Measurements from ENCODE around the gene WDR20. TPM values are rescaled to one million over a fixed set of nuclear protein-coding genes. Genes with fewer than 3 reads are reported as not detected.

The WDR20 gene
- total and polyA plus RNA-seq, 2 donors (not counting 3 experiments of a cell fraction or from before 2014, with no cell fraction given): 12.2 to 22.4 TPM

- no TSS peak for BruUV-seq (replicated peaks)
- no peaks in the 10 kb centered on the region for H3K9me1 ChIP-seq (replicated peaks; ENCODE audit: control insufficient read depth, extremely low read depth, insufficient read depth, low read length)
- no peaks in the 10 kb centered on the region for H4K20me1 ChIP-seq (replicated peaks; ENCODE audit: control insufficient read depth, extremely low read depth, insufficient read depth, low read length)
- no peaks in the 10 kb centered on the region for H3K36me3 ChIP-seq (ENCODE audit: control insufficient read depth in 2 of 2, extremely low read depth in 1 of 2, insufficient read depth in 2 of 2, low read length in 2 of 2)
- H3K27ac ChIP-seq (ENCODE audit: insufficient read depth, low read depth, low read length): no peak overlapping the region
- peaks cover 4% of the 10 kb centered on the region for H3K4me1 ChIP-seq (ENCODE audit: control insufficient read depth, extremely low read depth, insufficient read depth, low read length)
- ChIA-PET POLR2A (no interaction called here), CTCF (interaction anchor here (1.1 kb wide), 1 partner anchor 12 kb away, joined by 3 read pairs; no protein-coding TSS in a partner anchor)
- DNase-seq (ENCODE audit: low read depth, low spot score): no peak
- H3K4me3 ChIP-seq (replicated peaks in 1 of 3; ENCODE audit: insufficient read depth in 1 of 3, low read depth in 1 of 3, low read length in 3 of 3): no peak overlapping the region
- no peaks in the 10 kb centered on the region for H3K79me2 ChIP-seq (ENCODE audit: control insufficient read depth, insufficient read depth, low read length)
- H3K9me3 ChIP-seq (replicated peaks; ENCODE audit: control insufficient read depth, insufficient read depth, low read length): no peaks in the 10 kb centered on the region
- no peaks in the 10 kb centered on the region for H3K27me3 ChIP-seq (ENCODE audit: control insufficient read depth in 2 of 2, insufficient read depth in 2 of 2, low read length in 2 of 2)
- dilution Hi-C loops (cut with MboI; ENCODE audit: extremely low pct_ligation_motif_present, low sequenced_read_pairs) (no loop called here), intact Hi-C loops (cut with micrococcal nuclease) (no loop called here)
- H2AFZ ChIP-seq (ENCODE audit: low read depth, low read length): no peak overlapping the region
- TF ChIP-seq GATA2 (IDR thresholded peaks at IDR 0.05; ENCODE audit: insufficient read depth, insufficient read length, low read depth, low read length) (no peak), JUN (IDR thresholded peaks at IDR 0.05; ENCODE audit: borderline replicate concordance, insufficient read depth, insufficient read length, low read depth) (no peak), POLR2A (IDR thresholded peaks at IDR 0.05; ENCODE audit: low read depth, low read length) (no peak), POLR2AphosphoS5 (IDR thresholded peaks at IDR 0.05; ENCODE audit: insufficient read depth, low read depth, low read length) (no peak), FOS (IDR thresholded peaks at IDR 0.05; ENCODE audit: borderline replicate concordance, insufficient read depth, low read length) (no peak), MYC (IDR thresholded peaks at IDR 0.05; ENCODE audit: low read depth, low read length) (no peak), MAX (IDR thresholded peaks at IDR 0.05; ENCODE audit: insufficient read depth, insufficient read length) (no peak), EZH2 (IDR thresholded peaks at IDR 0.05; ENCODE audit: borderline replicate concordance, low read depth, low read length, severe bottlenecking) (no peak)
- TF ChIP-seq, protein P1, sequence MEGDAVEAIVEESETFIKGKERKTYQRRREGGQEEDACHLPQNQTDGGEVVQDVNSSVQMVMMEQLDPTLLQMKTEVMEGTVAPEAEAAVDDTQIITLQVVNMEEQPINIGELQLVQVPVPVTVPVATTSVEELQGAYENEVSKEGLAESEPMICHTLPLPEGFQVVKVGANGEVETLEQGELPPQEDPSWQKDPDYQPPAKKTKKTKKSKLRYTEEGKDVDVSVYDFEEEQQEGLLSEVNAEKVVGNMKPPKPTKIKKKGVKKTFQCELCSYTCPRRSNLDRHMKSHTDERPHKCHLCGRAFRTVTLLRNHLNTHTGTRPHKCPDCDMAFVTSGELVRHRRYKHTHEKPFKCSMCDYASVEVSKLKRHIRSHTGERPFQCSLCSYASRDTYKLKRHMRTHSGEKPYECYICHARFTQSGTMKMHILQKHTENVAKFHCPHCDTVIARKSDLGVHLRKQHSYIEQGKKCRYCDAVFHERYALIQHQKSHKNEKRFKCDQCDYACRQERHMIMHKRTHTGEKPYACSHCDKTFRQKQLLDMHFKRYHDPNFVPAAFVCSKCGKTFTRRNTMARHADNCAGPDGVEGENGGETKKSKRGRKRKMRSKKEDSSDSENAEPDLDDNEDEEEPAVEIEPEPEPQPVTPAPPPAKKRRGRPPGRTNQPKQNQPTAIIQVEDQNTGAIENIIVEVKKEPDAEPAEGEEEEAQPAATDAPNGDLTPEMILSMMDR (IDR thresholded peaks at IDR 0.05; ENCODE audit: extremely low read depth in 1 of 2, insufficient read depth in 1 of 2, low read depth in 1 of 2, low read length in 2 of 2): no peak
- H3K9ac ChIP-seq (replicated peaks; ENCODE audit: extremely low read depth, insufficient read depth, low read length): no peak overlapping the region
- FAIRE-seq: no peak
- no peak overlapping the region for H3K4me2 ChIP-seq (ENCODE audit: insufficient read depth, low read length)
These were observed 18.1 kb upstream of the WDR20 start for GRCh38 chr14:102121567-102121966.
